Urinary bladder (tissue), 4 donors: Measurements from ENCODE around the gene OR2T33. TPM values are rescaled to one million over a fixed set of nuclear protein-coding genes. Genes with fewer than 3 reads are reported as not detected.

Source experiments
- DNase-seq: peaks from one replicate; pipeline ENCODE4 v3.0.0-alpha.2; 2015; ENCODE audit errors: extremely low spot score
- H3K27ac ChIP-seq: one replicate; pipeline ENCODE4 v1.5.1; 2013; ENCODE audit warnings: low read depth, mild to moderate bottlenecking, moderate library complexity
- H3K36me3 ChIP-seq: one replicate; pipeline ENCODE4 v1.6.1; 2013; ENCODE audit warnings: mild to moderate bottlenecking, moderate library complexity; ENCODE audit not compliant: insufficient read depth
- H3K4me1 ChIP-seq: one replicate; pipeline ENCODE4 v1.6.1; 2013; ENCODE audit warnings: mild to moderate bottlenecking, moderate library complexity; ENCODE audit not compliant: insufficient read depth
- H3K4me3 ChIP-seq: one replicate; pipeline ENCODE4 v1.5.1; 2013; ENCODE audit warnings: low read depth, low read length
- WGBS: extraction: QIAGEN DNeasy Blood & Tissue Kit; methylation state at CpG from one replicate; pipeline ENCODE4 v1.1.7; 2013; 5-methylcytosine and 5-hydroxymethylcytosine counted together
- polyA plus RNA-seq: library from polyadenylated mRNA; stranded (reverse); fragments of 200-250 nt; gene quantifications from one replicate; pipeline ENCODE4 v1.2.3, GENCODE V29; 2013
- total RNA-seq: library from RNA; depleted of rRNA; stranded (reverse); fragments of >200 nt; gene quantifications from one replicate; pipeline ENCODE4 v1.2.3, GENCODE V29; 2014
- donor health status: healthy with polysubstance abuse.
- donor health status: healthy.

OR2T33 gene
- total and polyA plus RNA-seq, 2 donors: not detected

DNA sequence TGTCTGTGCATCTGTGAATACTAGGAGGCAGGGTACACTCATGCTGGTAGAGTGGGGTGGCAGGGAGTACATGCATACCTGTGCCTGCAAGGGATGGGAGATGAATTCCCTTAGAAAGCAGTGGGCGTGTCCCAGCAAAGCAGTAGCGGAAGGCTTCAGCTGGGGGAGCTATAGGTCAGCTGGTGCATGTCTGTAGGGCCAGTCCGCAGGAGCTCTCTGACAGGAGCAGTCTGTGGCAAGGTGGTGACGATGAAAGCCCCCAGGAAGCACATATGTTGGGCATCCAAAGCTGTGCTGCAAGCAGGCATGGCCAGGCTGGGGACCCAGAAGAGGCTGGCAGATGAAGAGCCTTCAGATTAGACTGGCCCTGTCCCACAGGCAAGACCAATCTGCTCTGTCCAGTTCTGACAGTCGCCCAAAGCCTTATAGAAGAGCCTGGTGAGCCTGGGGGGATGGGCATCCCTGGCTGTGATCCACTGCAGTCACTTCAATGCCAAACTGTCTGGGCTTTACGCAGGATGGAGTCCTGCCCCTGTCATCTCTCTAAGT lies 48.3 kb downstream of the OR2T33 start:
- WGBS: 60% methylated on average over 6 of the region's 6 CpGs
- H3K27ac ChIP-seq: no peak overlapping the region
- H3K4me3 ChIP-seq: no peak overlapping the region
- H3K36me3 ChIP-seq: no peaks in the 10 kb centered on the region
- DNase-seq: no peak
- H3K4me1 ChIP-seq: no peaks in the 10 kb centered on the region

DNA sequence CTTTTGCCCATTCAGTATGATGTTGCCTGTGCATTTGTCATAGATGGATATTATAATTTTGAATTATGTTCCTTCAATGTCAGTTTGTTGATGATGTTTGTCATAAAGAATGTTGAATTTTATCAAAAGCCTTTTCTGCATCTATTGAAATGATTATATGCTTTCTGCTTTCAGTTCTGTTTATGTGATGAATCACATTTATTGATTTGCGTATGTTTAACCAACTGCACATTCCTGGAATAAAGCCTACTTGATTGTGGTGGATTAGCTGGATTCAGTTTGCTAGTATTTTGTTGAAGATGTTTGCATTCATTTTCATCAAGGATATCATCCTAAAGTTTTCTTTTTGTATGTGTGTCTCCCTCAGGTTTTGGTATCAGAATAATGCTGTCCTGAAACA lies 52.2 kb downstream of the OR2T33 start:
- H3K4me1 ChIP-seq: no peaks in the 10 kb centered on the region
- DNase-seq: no peak
- no peaks in the 10 kb centered on the region for H3K36me3 ChIP-seq
- no peak overlapping the region for H3K27ac ChIP-seq
- 77% methylated on average over 1 of the region's 1 CpG for WGBS
- no peak overlapping the region for H3K4me3 ChIP-seq

Other genes starting within 250 kb of the OR2T33 start
- gene OR2L2, start 247.9 kb downstream of the OR2T33 start, total RNA-seq: 0.11 TPM
- 0.01 TPM for gene OR2L2, start 247.9 kb downstream of the OR2T33 start, polyA plus RNA-seq
- gene OR2L3, start 231.1 kb downstream of the OR2T33 start, total RNA-seq: not detected
- gene OR2L3, start 231.1 kb downstream of the OR2T33 start, polyA plus RNA-seq: not detected
- gene OR2L13, start 182.8 kb downstream of the OR2T33 start, total RNA-seq: not detected
- gene OR2L13, start 182.8 kb downstream of the OR2T33 start, polyA plus RNA-seq: 0.04 TPM
- gene OR2M5, start 132.8 kb downstream of the OR2T33 start, total RNA-seq: not detected
- gene OR2M5, start 132.8 kb downstream of the OR2T33 start, polyA plus RNA-seq: not detected
- gene OR2M2, start 103.2 kb downstream of the OR2T33 start, total RNA-seq: not detected
- not detected for gene OR2M2, start 103.2 kb downstream of the OR2T33 start, polyA plus RNA-seq
- not detected for gene OR2M3, start 80.7 kb downstream of the OR2T33 start, total RNA-seq
- not detected for gene OR2M3, start 80.7 kb downstream of the OR2T33 start, polyA plus RNA-seq
- gene OR2M4, start 46.6 kb downstream of the OR2T33 start, total RNA-seq: not detected
- gene OR2M4, start 46.6 kb downstream of the OR2T33 start, polyA plus RNA-seq: not detected
- not detected for gene OR2T12, start 25.4 kb upstream of the OR2T33 start, total RNA-seq
- not detected for gene OR2T12, start 25.4 kb upstream of the OR2T33 start, polyA plus RNA-seq
- not detected for gene OR2M7, start 46.6 kb upstream of the OR2T33 start, total RNA-seq
- gene OR2M7, start 46.6 kb upstream of the OR2T33 start, polyA plus RNA-seq: not detected
- not detected for gene OR14C36, start 70.8 kb upstream of the OR2T33 start, total RNA-seq
- gene OR14C36, start 70.8 kb upstream of the OR2T33 start, polyA plus RNA-seq: not detected
- gene OR2T4, start 83.7 kb upstream of the OR2T33 start, total RNA-seq: not detected
- gene OR2T4, start 83.7 kb upstream of the OR2T33 start, polyA plus RNA-seq: not detected
- not detected for gene OR2T6, start 97.8 kb upstream of the OR2T33 start, total RNA-seq
- gene OR2T6, start 97.8 kb upstream of the OR2T33 start, polyA plus RNA-seq: not detected
- gene OR2T1, start 125.1 kb upstream of the OR2T33 start, total RNA-seq: not detected
- not detected for gene OR2T1, start 125.1 kb upstream of the OR2T33 start, polyA plus RNA-seq
- not detected for gene OR2T2, start 167.7 kb upstream of the OR2T33 start, total RNA-seq
- gene OR2T2, start 167.7 kb upstream of the OR2T33 start, polyA plus RNA-seq: not detected
- gene OR2T3, start 195.4 kb upstream of the OR2T33 start, total RNA-seq: not detected
- not detected for gene OR2T3, start 195.4 kb upstream of the OR2T33 start, polyA plus RNA-seq
- not detected for gene OR2T5, start 210.6 kb upstream of the OR2T33 start, total RNA-seq
- gene OR2T5, start 210.6 kb upstream of the OR2T33 start, polyA plus RNA-seq: not detected
- gene OR2G6, start 230.1 kb upstream of the OR2T33 start, total RNA-seq: not detected
- not detected for gene OR2G6, start 230.1 kb upstream of the OR2T33 start, polyA plus RNA-seq